ENCODE results near the gene TIRAP.
"Not testable (repeated sequence)": the region's sequence is repeated elsewhere in the genome, so short reads cannot be mapped to it uniquely, and the experiment has no call there.

TIRAP gene

GRCh38 chr11:126288237-126288636 is 5.3 kb downstream of the TIRAP start:
- no peak for DNase-seq

- no peak for DNase-seq
These were observed 8.0 kb downstream of the TIRAP start for GRCh38 chr11:126290887-126291286.

GRCh38 chr11:126293726-126294125 is 10.8 kb downstream of the TIRAP start:
- DNase-seq = no peak

GRCh38 chr11:126297004-126297403 is 14.1 kb downstream of the TIRAP start:
- no peak for DNase-seq

GRCh38 chr11:126303623-126304456 is 20.9 kb downstream of the TIRAP start, which contains the start of gene DCPS:
DCPS (plus strand) TSS chr11:126304060; CDS start chr11:126304081, 21 bp downstream.
- peak; percentile 90 for DNase-seq

GRCh38 chr11:126304457-126305075 is 21.7 kb downstream of the TIRAP start:
- no peak for DNase-seq

- no peak for DNase-seq
These were observed 22.8 kb downstream of the TIRAP start for GRCh38 chr11:126305699-126306098.

- peak; percentile 59 for DNase-seq
These were observed 24.8 kb downstream of the TIRAP start for GRCh38 chr11:126307706-126308105.

- DNase-seq = no peak
These were observed 25.4 kb downstream of the TIRAP start for GRCh38 chr11:126308271-126308671.

- DNase-seq = not testable (repeated sequence)
These were observed 25.9 kb downstream of the TIRAP start for GRCh38 chr11:126308771-126309170.

- DNase-seq = peak; percentile 79
These were observed 27.5 kb downstream of the TIRAP start for GRCh38 chr11:126310200-126310991.

- DNase-seq = no peak
These were observed 28.1 kb downstream of the TIRAP start for GRCh38 chr11:126310992-126311310.

GRCh38 chr11:126311401-126312291 is 28.8 kb downstream of the TIRAP start:
- no peak for DNase-seq

- no peak for DNase-seq
These were observed 30.1 kb downstream of the TIRAP start for GRCh38 chr11:126312961-126313360.

GRCh38 chr11:126313826-126314225 is 30.9 kb downstream of the TIRAP start:
- DNase-seq = no peak

- no peak for DNase-seq
These were observed 34.5 kb downstream of the TIRAP start for GRCh38 chr11:126317432-126317755.

- peak; percentile 94 for DNase-seq
These were observed 35.1 kb downstream of the TIRAP start for GRCh38 chr11:126317756-126318573.

- peak; percentile 96 for DNase-seq
These were observed 35.9 kb downstream of the TIRAP start for GRCh38 chr11:126318574-126319373.

- no peak for DNase-seq
These were observed 36.5 kb downstream of the TIRAP start for GRCh38 chr11:126319374-126319740.

- no peak for DNase-seq
These were observed 40.1 kb downstream of the TIRAP start for GRCh38 chr11:126322996-126323395.
